Measurements from ENCODE around the gene PPP1R3C. TPM values are rescaled to one million over a fixed set of nuclear protein-coding genes. Genes with fewer than 3 reads are reported as not detected.

PPP1R3C gene
- polyA plus RNA-seq, 1 donor from 2014 or later, result 0.51 TPM

DNA sequence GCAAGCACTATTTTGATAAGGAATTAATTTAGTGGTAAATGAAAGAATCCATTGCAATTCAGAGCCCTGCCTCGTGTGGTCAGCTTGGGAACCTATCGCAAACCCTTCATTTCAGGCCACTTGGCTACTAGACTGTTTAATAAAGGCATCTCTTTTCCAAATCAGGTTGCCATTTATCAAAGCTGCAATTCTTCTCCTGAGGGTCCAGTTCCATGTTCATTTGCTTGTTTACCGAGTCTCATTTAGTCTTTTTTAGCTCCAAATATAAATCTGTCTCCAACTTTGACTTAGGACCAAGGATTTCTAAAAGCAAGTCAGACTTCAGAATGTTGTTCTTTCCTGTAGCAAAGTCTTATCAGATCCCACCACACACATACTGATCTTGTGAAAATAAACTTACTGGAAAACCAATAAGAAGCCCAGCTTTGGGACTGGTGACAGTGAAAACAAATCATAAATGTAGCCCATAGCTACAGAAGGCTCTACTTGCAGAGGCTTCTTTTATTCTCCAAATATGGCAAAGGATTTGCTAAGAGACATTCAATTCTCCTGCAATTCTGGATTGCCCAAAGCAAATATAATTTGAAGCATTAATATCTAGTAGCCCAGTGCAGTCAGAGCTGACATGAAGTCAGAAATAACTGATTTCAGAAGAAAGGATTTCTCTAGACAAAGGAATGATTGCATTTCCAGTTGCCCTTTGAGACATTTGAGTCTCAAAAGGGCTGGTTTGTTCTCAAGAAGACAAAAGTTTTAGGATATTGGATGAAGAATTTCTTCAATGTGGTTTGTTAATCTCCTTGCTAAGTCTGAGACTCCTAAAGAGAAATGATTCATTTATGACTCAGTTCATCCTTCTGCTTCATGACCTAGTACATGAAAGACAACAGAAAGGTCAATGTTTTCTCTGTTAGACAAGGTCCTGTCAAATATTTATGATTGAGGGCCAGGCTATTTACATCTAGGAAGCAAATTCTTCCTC lies 28.0 kb downstream of the PPP1R3C start:
- Histone ChIP-seq H4K20me1 (ENCODE audit: insufficient read depth) (no peaks in the 10 kb centered on the region), H3K9me3 (ENCODE audit: low read length) (no peaks in the 10 kb centered on the region), H2AFZ (ENCODE audit: low read depth, low read length) (no peak overlapping the region), H3K79me2 (replicated peaks; ENCODE audit: insufficient read depth, low read length) (no peaks in the 10 kb centered on the region), H3K36me3 (ENCODE audit: insufficient read depth, low read length) (no peaks in the 10 kb centered on the region), H3K4me3 (ENCODE audit: low read length) (no peak overlapping the region), H3K27me3 (ENCODE audit: insufficient read depth, low read depth, low read length) (no peaks in the 10 kb centered on the region), H3F3A (ENCODE audit: insufficient read depth, low read length, poor library complexity, severe bottlenecking) (no peaks in the 10 kb centered on the region), H3K9ac (ENCODE audit: low read length) (no peak overlapping the region), H3K4me2 (ENCODE audit: low read length) (no peak overlapping the region), H3K27ac (ENCODE audit: low read length) (no peak overlapping the region), H3K9me2 (ENCODE audit: insufficient read depth, low read length) (no peaks in the 10 kb centered on the region)
- TF ChIP-seq RAD21 (conservative IDR thresholded peaks at IDR 0.05) (no peak), TAF1 (IDR thresholded peaks at IDR 0.05; ENCODE audit: low read depth) (no peak), EP300 (conservative IDR thresholded peaks at IDR 0.05; ENCODE audit: poor library complexity, severe bottlenecking) (no peak), SMC3 (conservative IDR thresholded peaks at IDR 0.05; ENCODE audit: poor library complexity) (no peak), MXI1 (conservative IDR thresholded peaks at IDR 0.05; ENCODE audit: poor library complexity, severe bottlenecking) (no peak), POLR2AphosphoS5 (IDR thresholded peaks at IDR 0.05) (no peak), EZH2 (IDR thresholded peaks at IDR 0.05; ENCODE audit: borderline replicate concordance, insufficient read depth, low read length, poor library complexity, severe bottlenecking) (no peak)
- TF ChIP-seq, protein P1, sequence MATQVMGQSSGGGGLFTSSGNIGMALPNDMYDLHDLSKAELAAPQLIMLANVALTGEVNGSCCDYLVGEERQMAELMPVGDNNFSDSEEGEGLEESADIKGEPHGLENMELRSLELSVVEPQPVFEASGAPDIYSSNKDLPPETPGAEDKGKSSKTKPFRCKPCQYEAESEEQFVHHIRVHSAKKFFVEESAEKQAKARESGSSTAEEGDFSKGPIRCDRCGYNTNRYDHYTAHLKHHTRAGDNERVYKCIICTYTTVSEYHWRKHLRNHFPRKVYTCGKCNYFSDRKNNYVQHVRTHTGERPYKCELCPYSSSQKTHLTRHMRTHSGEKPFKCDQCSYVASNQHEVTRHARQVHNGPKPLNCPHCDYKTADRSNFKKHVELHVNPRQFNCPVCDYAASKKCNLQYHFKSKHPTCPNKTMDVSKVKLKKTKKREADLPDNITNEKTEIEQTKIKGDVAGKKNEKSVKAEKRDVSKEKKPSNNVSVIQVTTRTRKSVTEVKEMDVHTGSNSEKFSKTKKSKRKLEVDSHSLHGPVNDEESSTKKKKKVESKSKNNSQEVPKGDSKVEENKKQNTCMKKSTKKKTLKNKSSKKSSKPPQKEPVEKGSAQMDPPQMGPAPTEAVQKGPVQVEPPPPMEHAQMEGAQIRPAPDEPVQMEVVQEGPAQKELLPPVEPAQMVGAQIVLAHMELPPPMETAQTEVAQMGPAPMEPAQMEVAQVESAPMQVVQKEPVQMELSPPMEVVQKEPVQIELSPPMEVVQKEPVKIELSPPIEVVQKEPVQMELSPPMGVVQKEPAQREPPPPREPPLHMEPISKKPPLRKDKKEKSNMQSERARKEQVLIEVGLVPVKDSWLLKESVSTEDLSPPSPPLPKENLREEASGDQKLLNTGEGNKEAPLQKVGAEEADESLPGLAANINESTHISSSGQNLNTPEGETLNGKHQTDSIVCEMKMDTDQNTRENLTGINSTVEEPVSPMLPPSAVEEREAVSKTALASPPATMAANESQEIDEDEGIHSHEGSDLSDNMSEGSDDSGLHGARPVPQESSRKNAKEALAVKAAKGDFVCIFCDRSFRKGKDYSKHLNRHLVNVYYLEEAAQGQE (IDR thresholded peaks at IDR 0.05; ENCODE audit: borderline replicate concordance), result no peak
- TF ChIP-seq, protein P2, sequence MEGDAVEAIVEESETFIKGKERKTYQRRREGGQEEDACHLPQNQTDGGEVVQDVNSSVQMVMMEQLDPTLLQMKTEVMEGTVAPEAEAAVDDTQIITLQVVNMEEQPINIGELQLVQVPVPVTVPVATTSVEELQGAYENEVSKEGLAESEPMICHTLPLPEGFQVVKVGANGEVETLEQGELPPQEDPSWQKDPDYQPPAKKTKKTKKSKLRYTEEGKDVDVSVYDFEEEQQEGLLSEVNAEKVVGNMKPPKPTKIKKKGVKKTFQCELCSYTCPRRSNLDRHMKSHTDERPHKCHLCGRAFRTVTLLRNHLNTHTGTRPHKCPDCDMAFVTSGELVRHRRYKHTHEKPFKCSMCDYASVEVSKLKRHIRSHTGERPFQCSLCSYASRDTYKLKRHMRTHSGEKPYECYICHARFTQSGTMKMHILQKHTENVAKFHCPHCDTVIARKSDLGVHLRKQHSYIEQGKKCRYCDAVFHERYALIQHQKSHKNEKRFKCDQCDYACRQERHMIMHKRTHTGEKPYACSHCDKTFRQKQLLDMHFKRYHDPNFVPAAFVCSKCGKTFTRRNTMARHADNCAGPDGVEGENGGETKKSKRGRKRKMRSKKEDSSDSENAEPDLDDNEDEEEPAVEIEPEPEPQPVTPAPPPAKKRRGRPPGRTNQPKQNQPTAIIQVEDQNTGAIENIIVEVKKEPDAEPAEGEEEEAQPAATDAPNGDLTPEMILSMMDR (IDR thresholded peaks at IDR 0.05; ENCODE audit: poor library complexity, severe bottlenecking), result no peak

DNA sequence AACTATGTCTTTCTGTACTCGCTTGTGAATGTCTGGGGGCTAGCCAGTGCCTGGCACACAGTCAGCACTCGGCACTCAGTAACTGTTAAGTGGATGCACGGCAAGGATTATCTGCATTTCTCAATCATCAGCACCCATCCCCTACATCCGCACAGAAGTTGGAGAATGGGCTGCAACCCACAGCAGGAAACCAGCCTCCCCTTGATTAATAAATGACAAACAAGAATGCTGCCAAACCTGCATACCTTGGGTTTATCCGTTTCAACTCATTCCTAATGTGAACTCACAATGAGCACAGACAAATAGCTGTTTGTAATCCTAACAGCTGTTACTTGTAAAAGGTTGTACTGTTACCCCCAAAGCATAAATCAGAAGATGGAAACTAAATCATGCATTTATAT lies 28.9 kb downstream of the PPP1R3C start:
- no peak overlapping the region for H3K27ac ChIP-seq (ENCODE audit: low read length)
- no peak overlapping the region for H2AFZ ChIP-seq (ENCODE audit: low read depth, low read length)
- no peak overlapping the region for H3K4me2 ChIP-seq (ENCODE audit: low read length)
- no peaks in the 10 kb centered on the region for H3K9me3 ChIP-seq (ENCODE audit: low read length)
- no peak overlapping the region for H3K9ac ChIP-seq (ENCODE audit: low read length)
- H3F3A ChIP-seq (ENCODE audit: insufficient read depth, low read length, poor library complexity, severe bottlenecking), result no peaks in the 10 kb centered on the region
- H3K9me2 ChIP-seq (ENCODE audit: insufficient read depth, low read length), result no peaks in the 10 kb centered on the region
- no peaks in the 10 kb centered on the region for H3K27me3 ChIP-seq (ENCODE audit: insufficient read depth, low read depth, low read length)
- no peak overlapping the region for H3K4me3 ChIP-seq (ENCODE audit: low read length)
- H3K36me3 ChIP-seq (ENCODE audit: insufficient read depth, low read length), result no peaks in the 10 kb centered on the region
- TF ChIP-seq, protein P1 (IDR thresholded peaks at IDR 0.05; ENCODE audit: borderline replicate concordance), result no peak
- TF ChIP-seq EP300 (conservative IDR thresholded peaks at IDR 0.05; ENCODE audit: poor library complexity, severe bottlenecking), result no peak
- no peak for TF ChIP-seq POLR2AphosphoS5 (IDR thresholded peaks at IDR 0.05)
- TF ChIP-seq, protein P2 (IDR thresholded peaks at IDR 0.05; ENCODE audit: poor library complexity, severe bottlenecking), result no peak
- no peak for TF ChIP-seq EZH2 (IDR thresholded peaks at IDR 0.05; ENCODE audit: borderline replicate concordance, insufficient read depth, low read length, poor library complexity, severe bottlenecking)
- TF ChIP-seq TAF1 (IDR thresholded peaks at IDR 0.05; ENCODE audit: low read depth), result no peak
- TF ChIP-seq MXI1 (conservative IDR thresholded peaks at IDR 0.05; ENCODE audit: poor library complexity, severe bottlenecking), result no peak
- TF ChIP-seq SMC3 (conservative IDR thresholded peaks at IDR 0.05; ENCODE audit: poor library complexity), result no peak
- TF ChIP-seq RAD21 (conservative IDR thresholded peaks at IDR 0.05), result no peak
- H4K20me1 ChIP-seq (ENCODE audit: insufficient read depth), result no peaks in the 10 kb centered on the region
- H3K79me2 ChIP-seq (replicated peaks; ENCODE audit: insufficient read depth, low read length), result no peaks in the 10 kb centered on the region
